Mammary epithelial cell (primary cell): Measurements from ENCODE around the gene SEPTIN5.

Source experiments
- EZH2 ChIP-seq: IDR thresholded peaks from 2 replicates; pipeline ENCODE4 v1.6.1; 2012; ENCODE audit warnings: low read length, inconsistent platforms, borderline replicate concordance
- TF ChIP-seq, protein P1 (sequence below), 2 donors: IDR thresholded peaks in 1 of 2; conservative IDR thresholded peaks in 1 of 2; 2 replicates each; pipeline ENCODE4 v1.5.1; 2011 to 2012; ENCODE audit warnings: inconsistent platforms in 2 of 2, low read length in 2 of 2, mild to moderate bottlenecking in 2 of 2, control low read depth in 1 of 2, low read depth in 1 of 2; ENCODE audit not compliant: insufficient read depth in 1 of 2; ENCODE audit errors: extremely low read depth in 1 of 2

DNA sequence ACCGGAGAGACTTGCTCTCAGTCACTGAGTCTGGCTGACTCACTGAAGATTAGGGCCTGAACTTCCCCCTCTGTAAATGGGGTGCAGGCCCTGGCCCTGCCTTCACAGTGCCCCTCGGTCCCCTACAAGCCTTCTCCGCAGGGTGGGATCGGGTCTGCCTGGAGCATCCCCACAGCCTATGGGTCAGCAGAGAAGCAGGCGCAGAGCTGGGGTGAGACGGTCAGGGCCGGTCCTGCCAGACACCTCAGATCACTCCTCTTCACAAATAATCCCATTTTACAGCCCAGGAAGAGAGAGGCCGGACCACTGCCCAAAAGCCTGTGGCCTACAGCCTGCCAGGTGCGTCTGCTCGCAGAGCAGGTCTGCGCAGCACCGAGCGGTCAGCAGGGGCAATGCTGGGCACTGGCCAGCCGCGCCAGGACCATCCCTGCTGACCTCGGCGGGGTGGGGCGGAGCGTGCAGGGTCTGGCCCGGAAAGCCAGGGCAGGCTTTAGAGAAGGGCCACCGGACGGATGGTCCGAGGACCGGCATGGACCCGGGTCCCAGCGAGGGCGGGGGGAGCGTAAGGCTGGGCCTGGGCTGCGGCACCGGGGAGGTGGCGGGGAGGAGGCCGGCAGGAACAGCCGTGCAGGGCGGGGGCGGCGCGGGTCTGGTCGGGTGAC lies 522 bp upstream of the SEPTIN5 start:
- TF ChIP-seq EZH2 = no peak
- TF ChIP-seq, protein P1, sequence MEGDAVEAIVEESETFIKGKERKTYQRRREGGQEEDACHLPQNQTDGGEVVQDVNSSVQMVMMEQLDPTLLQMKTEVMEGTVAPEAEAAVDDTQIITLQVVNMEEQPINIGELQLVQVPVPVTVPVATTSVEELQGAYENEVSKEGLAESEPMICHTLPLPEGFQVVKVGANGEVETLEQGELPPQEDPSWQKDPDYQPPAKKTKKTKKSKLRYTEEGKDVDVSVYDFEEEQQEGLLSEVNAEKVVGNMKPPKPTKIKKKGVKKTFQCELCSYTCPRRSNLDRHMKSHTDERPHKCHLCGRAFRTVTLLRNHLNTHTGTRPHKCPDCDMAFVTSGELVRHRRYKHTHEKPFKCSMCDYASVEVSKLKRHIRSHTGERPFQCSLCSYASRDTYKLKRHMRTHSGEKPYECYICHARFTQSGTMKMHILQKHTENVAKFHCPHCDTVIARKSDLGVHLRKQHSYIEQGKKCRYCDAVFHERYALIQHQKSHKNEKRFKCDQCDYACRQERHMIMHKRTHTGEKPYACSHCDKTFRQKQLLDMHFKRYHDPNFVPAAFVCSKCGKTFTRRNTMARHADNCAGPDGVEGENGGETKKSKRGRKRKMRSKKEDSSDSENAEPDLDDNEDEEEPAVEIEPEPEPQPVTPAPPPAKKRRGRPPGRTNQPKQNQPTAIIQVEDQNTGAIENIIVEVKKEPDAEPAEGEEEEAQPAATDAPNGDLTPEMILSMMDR (conservative IDR thresholded peaks at IDR 0.05 in 1 of 2, IDR thresholded peaks at IDR 0.05 in 1 of 2; ENCODE audit: extremely low read depth in 1 of 2, insufficient read depth in 1 of 2, low read depth in 1 of 2, low read length in 2 of 2) = no peak
